ENCODE results near the gene CAMP.
"Not testable (repeated sequence)": the region's sequence is repeated elsewhere in the genome, so short reads cannot be mapped to it uniquely, and the experiment has no call there.

Gene CAMP

GRCh38 chr3:48269592-48269991 is 46.3 kb downstream of the CAMP start:
- no peak overlapping the region for H3K9ac ChIP-seq (ENCODE audit: low read depth, low read length, poor library complexity, severe bottlenecking)
- H3K9me2 ChIP-seq (replicated peaks; ENCODE audit: low read depth, low read length): no peaks in the 10 kb centered on the region
- no peak overlapping the region for H2AFZ ChIP-seq (ENCODE audit: low read length)
- H4K20me1 ChIP-seq (ENCODE audit: insufficient read depth, low read length, poor library complexity, severe bottlenecking): no peaks in the 10 kb centered on the region
- no peaks in the 10 kb centered on the region for H3K27me3 ChIP-seq (ENCODE audit: insufficient read depth, low read length, poor library complexity, severe bottlenecking)
- H3K4me2 ChIP-seq (ENCODE audit: low read depth, low read length, poor library complexity, severe bottlenecking): no peak overlapping the region
- H3K9me3 ChIP-seq (ENCODE audit: insufficient read depth, low read depth, low read length): no peaks in the 10 kb centered on the region
- no peak overlapping the region for H3K4me3 ChIP-seq (ENCODE audit: low read length, poor library complexity, severe bottlenecking)
- no peaks in the 10 kb centered on the region for H3K4me1 ChIP-seq (ENCODE audit: insufficient read depth, low read length, poor library complexity, severe bottlenecking)
- no peaks in the 10 kb centered on the region for H3K79me2 ChIP-seq (ENCODE audit: insufficient read depth, low read length)
- TF ChIP-seq, protein P1, sequence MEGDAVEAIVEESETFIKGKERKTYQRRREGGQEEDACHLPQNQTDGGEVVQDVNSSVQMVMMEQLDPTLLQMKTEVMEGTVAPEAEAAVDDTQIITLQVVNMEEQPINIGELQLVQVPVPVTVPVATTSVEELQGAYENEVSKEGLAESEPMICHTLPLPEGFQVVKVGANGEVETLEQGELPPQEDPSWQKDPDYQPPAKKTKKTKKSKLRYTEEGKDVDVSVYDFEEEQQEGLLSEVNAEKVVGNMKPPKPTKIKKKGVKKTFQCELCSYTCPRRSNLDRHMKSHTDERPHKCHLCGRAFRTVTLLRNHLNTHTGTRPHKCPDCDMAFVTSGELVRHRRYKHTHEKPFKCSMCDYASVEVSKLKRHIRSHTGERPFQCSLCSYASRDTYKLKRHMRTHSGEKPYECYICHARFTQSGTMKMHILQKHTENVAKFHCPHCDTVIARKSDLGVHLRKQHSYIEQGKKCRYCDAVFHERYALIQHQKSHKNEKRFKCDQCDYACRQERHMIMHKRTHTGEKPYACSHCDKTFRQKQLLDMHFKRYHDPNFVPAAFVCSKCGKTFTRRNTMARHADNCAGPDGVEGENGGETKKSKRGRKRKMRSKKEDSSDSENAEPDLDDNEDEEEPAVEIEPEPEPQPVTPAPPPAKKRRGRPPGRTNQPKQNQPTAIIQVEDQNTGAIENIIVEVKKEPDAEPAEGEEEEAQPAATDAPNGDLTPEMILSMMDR (conservative IDR thresholded peaks at IDR 0.05; ENCODE audit: low read length): no peak
- TF ChIP-seq EZH2phosphoT487 (IDR thresholded peaks at IDR 0.05; ENCODE audit: borderline replicate concordance): no peak
- H3K36me3 ChIP-seq (ENCODE audit: insufficient read depth, low read length): peaks cover 33% of the 10 kb centered on the region; the same call in 1 of the 2 replicates
- no peaks in the 10 kb centered on the region for H3F3A ChIP-seq (ENCODE audit: low read depth)

GRCh38 chr3:48270306-48270705 is 47.0 kb downstream of the CAMP start:
- Histone ChIP-seq H3K27me3 (ENCODE audit: insufficient read depth, low read length, poor library complexity, severe bottlenecking) (no peaks in the 10 kb centered on the region), H3K4me1 (ENCODE audit: insufficient read depth, low read length, poor library complexity, severe bottlenecking) (no peaks in the 10 kb centered on the region), H3K36me3 (ENCODE audit: insufficient read depth, low read length) (peaks cover 33% of the 10 kb centered on the region; the same call in 1 of the 2 replicates), H3K4me3 (ENCODE audit: low read length, poor library complexity, severe bottlenecking) (no peak overlapping the region), H3K79me2 (ENCODE audit: insufficient read depth, low read length) (no peaks in the 10 kb centered on the region), H3K9ac (ENCODE audit: low read depth, low read length, poor library complexity, severe bottlenecking) (no peak overlapping the region), H3K4me2 (ENCODE audit: low read depth, low read length, poor library complexity, severe bottlenecking) (no peak overlapping the region), H3K9me2 (replicated peaks; ENCODE audit: low read depth, low read length) (no peaks in the 10 kb centered on the region), H2AFZ (ENCODE audit: low read length) (no peak overlapping the region), H3K9me3 (ENCODE audit: insufficient read depth, low read depth, low read length) (no peaks in the 10 kb centered on the region), H4K20me1 (ENCODE audit: insufficient read depth, low read length, poor library complexity, severe bottlenecking) (no peaks in the 10 kb centered on the region), H3F3A (ENCODE audit: low read depth) (no peaks in the 10 kb centered on the region)
- TF ChIP-seq EZH2phosphoT487 (IDR thresholded peaks at IDR 0.05; ENCODE audit: borderline replicate concordance): no peak
- TF ChIP-seq, protein P1 (conservative IDR thresholded peaks at IDR 0.05; ENCODE audit: low read length): no peak

GRCh38 chr3:48271223-48271622 is 47.9 kb downstream of the CAMP start:
- H3K9ac ChIP-seq (ENCODE audit: low read depth, low read length, poor library complexity, severe bottlenecking): not testable (repeated sequence)

DNA sequence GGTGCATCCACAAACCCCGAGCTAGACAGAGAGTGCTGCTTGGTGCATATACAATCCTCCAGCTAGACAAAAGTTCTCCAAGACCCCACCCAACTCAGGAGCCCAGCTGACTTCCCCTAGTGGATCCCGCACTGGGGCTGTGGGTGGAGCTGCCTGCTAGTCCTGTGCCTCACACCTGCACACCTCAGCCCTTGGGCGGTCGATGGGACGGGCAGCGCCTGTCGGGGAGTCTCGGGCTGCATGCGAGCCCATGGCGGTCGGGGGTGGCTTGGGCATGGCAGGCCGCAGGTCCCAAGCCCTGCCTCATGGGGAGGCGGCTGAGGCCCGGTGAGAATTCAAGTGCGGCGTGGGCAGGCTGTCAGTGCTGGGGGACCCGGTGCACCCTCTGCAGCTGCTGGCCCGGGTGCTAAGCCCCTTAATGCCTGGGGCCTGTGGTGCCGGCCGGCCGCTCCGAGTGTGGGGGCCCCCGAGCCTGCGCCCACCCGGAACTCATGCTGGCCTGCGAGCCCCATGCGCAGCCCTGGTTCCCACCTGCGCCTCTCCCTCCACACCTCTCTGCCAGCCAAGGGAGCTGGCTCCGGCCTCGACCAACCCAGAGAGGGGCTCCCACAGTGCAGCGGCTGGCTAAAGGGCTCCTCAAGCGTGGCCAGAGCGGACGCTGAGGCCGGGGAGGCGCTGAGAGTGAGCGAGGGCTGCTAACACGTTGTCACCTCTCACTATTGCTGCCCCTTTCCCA is 48.6 kb downstream of the CAMP start:
- no peak for TF ChIP-seq EZH2phosphoT487 (IDR thresholded peaks at IDR 0.05; ENCODE audit: borderline replicate concordance)
- TF ChIP-seq, protein P1 (conservative IDR thresholded peaks at IDR 0.05; ENCODE audit: low read length): no peak
- Histone ChIP-seq H4K20me1 (ENCODE audit: insufficient read depth, low read length, poor library complexity, severe bottlenecking) (no peaks in the 10 kb centered on the region), H3K4me3 (ENCODE audit: low read length, poor library complexity, severe bottlenecking) (no peak overlapping the region), H3K9ac (ENCODE audit: low read depth, low read length, poor library complexity, severe bottlenecking) (no peak overlapping the region), H3K9me2 (replicated peaks; ENCODE audit: low read depth, low read length) (no peaks in the 10 kb centered on the region), H3K4me1 (ENCODE audit: insufficient read depth, low read length, poor library complexity, severe bottlenecking) (no peaks in the 10 kb centered on the region), H3K4me2 (ENCODE audit: low read depth, low read length, poor library complexity, severe bottlenecking) (no peak overlapping the region), H3F3A (ENCODE audit: low read depth) (no peaks in the 10 kb centered on the region), H3K27me3 (ENCODE audit: insufficient read depth, low read length, poor library complexity, severe bottlenecking) (no peaks in the 10 kb centered on the region), H2AFZ (ENCODE audit: low read length) (no peak overlapping the region), H3K36me3 (ENCODE audit: insufficient read depth, low read length) (peaks cover 26% of the 10 kb centered on the region; the same call in 1 of the 2 replicates), H3K79me2 (ENCODE audit: insufficient read depth, low read length) (no peaks in the 10 kb centered on the region), H3K9me3 (ENCODE audit: insufficient read depth, low read depth, low read length) (no peaks in the 10 kb centered on the region)

More at GRCh38 chr3:48271223-48271622, 47.9 kb downstream of the CAMP start:
- not testable (repeated sequence) for H3K4me3 ChIP-seq (ENCODE audit: low read length, poor library complexity, severe bottlenecking); H3K4me1 ChIP-seq (ENCODE audit: insufficient read depth, low read length, poor library complexity, severe bottlenecking); H3K9me2 ChIP-seq (replicated peaks; ENCODE audit: low read depth, low read length); H3K9me3 ChIP-seq (ENCODE audit: insufficient read depth, low read depth, low read length); H3K4me2 ChIP-seq (ENCODE audit: low read depth, low read length, poor library complexity, severe bottlenecking); H3K79me2 ChIP-seq (ENCODE audit: insufficient read depth, low read length); H4K20me1 ChIP-seq (ENCODE audit: insufficient read depth, low read length, poor library complexity, severe bottlenecking); H3F3A ChIP-seq (ENCODE audit: low read depth); H3K27me3 ChIP-seq (ENCODE audit: insufficient read depth, low read length, poor library complexity, severe bottlenecking); H2AFZ ChIP-seq (ENCODE audit: low read length)
- H3K36me3 ChIP-seq (ENCODE audit: insufficient read depth, low read length): peaks cover 28% of the 10 kb centered on the region; the same call in 1 of the 2 replicates
